SK-N-SH treated with all-trans-retinoic acid at 6 μM for 48 hours (cell line): ENCODE data around the gene XKRX.

Source experiments
- ATAC-seq: fragments of 200-7000 bp; cut with Tn5 transposase; 3 replicates; pipeline ENCODE4 v1.9.1; 2020; ENCODE audit warnings: mild to moderate bottlenecking, moderate library complexity
- ARNTL ChIP-seq: fragments of 450-650 bp; formaldehyde crosslinking; IDR thresholded peaks from 2 replicates; pipeline ENCODE4 v1.5.0; 2020; ENCODE audit warnings: low read depth, mild to moderate bottlenecking, moderate library complexity, borderline replicate concordance
- BACH2 ChIP-seq: fragments of 250-450 bp; sonication (Bioruptor Pico); IDR thresholded peaks from 2 replicates; pipeline ENCODE4 v1.9.0; 2021; ENCODE audit warnings: mild to moderate bottlenecking, borderline replicate concordance
- CSDC2 ChIP-seq: fragments of 250-450 bp; sonication (Bioruptor Pico); IDR thresholded peaks from 2 replicates; pipeline ENCODE4 v1.5.0; 2020; ENCODE audit warnings: mild to moderate bottlenecking, moderate library complexity
- ESRRG ChIP-seq: fragments of 250-450 bp; sonication (Bioruptor Pico); IDR thresholded peaks from 2 replicates; pipeline ENCODE4 v1.6.1; 2021; ENCODE audit warnings: mild to moderate bottlenecking
- GLIS3 ChIP-seq: fragments of 250-450 bp; sonication (Bioruptor Pico); IDR thresholded peaks from 2 replicates; pipeline ENCODE4 v1.5.0; 2020; ENCODE audit warnings: mild to moderate bottlenecking, moderate library complexity
- ISL1 ChIP-seq: fragments of 250-450 bp; sonication (Bioruptor Pico); IDR thresholded peaks from 2 replicates; pipeline ENCODE4 v2.1.2; 2022; ENCODE audit warnings: mild to moderate bottlenecking, moderate library complexity
- OSR1 ChIP-seq: fragments of 250-450 bp; sonication (Bioruptor Pico); IDR thresholded peaks from 2 replicates; pipeline ENCODE4 v1.8.0; 2022; ENCODE audit warnings: moderate library complexity, mild to moderate bottlenecking, inconsistent platforms
- PPARA ChIP-seq: fragments of 250-450 bp; sonication (Bioruptor Pico); IDR thresholded peaks from 2 replicates; pipeline ENCODE4 v1.5.0; 2020; ENCODE audit warnings: mild to moderate bottlenecking, borderline replicate concordance
- RARB ChIP-seq: fragments of 250-450 bp; sonication (Bioruptor Pico); IDR thresholded peaks from 2 replicates; pipeline ENCODE4 v1.8.0; 2021; ENCODE audit warnings: mild to moderate bottlenecking, moderate library complexity
- SNAI2 ChIP-seq: fragments of 250-450 bp; sonication (Bioruptor Pico); IDR thresholded peaks from 2 replicates; pipeline ENCODE4 v1.5.0; 2020; ENCODE audit warnings: mild to moderate bottlenecking, moderate library complexity
- TCF4 ChIP-seq: fragments of 250-450 bp; sonication (Bioruptor Pico); IDR thresholded peaks from 2 replicates; pipeline ENCODE4 v1.8.0; 2021; ENCODE audit warnings: mild to moderate bottlenecking, moderate library complexity, borderline replicate concordance
- TOX ChIP-seq: fragments of 250-450 bp; sonication (Bioruptor Pico); IDR thresholded peaks from 2 replicates; pipeline ENCODE4 v1.8.0; 2021; ENCODE audit warnings: mild to moderate bottlenecking, moderate library complexity, borderline replicate concordance
- ZC3H10 ChIP-seq: fragments of 250-450 bp; sonication (Bioruptor Pico); IDR thresholded peaks from 2 replicates; pipeline ENCODE4 v1.5.1; 2021; ENCODE audit warnings: mild to moderate bottlenecking, moderate library complexity
- ZFP3 ChIP-seq: fragments of 250-450 bp; sonication (Bioruptor Pico); IDR thresholded peaks from 2 replicates; pipeline ENCODE4 v1.5.0; 2020; ENCODE audit warnings: mild to moderate bottlenecking, moderate library complexity
- ZFP30 ChIP-seq: fragments of 450-650 bp; formaldehyde crosslinking; IDR thresholded peaks from 2 replicates; pipeline ENCODE4 v1.5.0; 2022; ENCODE audit warnings: mild to moderate bottlenecking, moderate library complexity
- ZNF565 ChIP-seq: fragments of 450-650 bp; formaldehyde crosslinking; conservative IDR thresholded peaks from 2 replicates; pipeline ENCODE4 v1.5.0; 2020; ENCODE audit warnings: low read depth, mild to moderate bottlenecking, moderate library complexity
- ZNF8 ChIP-seq: fragments of 450-650 bp; formaldehyde crosslinking; IDR thresholded peaks from 2 replicates; pipeline ENCODE4 v1.5.0; 2020; ENCODE audit warnings: mild to moderate bottlenecking, moderate library complexity
- TF ChIP-seq, protein P1 (sequence below): fragments of 250-450 bp; sonication (Bioruptor Pico); IDR thresholded peaks from 2 replicates; pipeline ENCODE4 v1.5.1; 2021; ENCODE audit warnings: mild to moderate bottlenecking, moderate library complexity
- TF ChIP-seq, protein P2 (sequence below): fragments of 250-450 bp; sonication (Bioruptor Pico); IDR thresholded peaks from 2 replicates; pipeline ENCODE4 v1.5.1; 2020; ENCODE audit warnings: low read depth, mild to moderate bottlenecking, moderate library complexity
- TF ChIP-seq, protein P3 (sequence below): fragments of 250-450 bp; sonication (Bioruptor Pico); IDR thresholded peaks from 2 replicates; pipeline ENCODE4 v1.8.0; 2021; ENCODE audit warnings: low read depth, mild to moderate bottlenecking, moderate library complexity, borderline replicate concordance
- TF ChIP-seq, protein P4 (sequence below): fragments of 250-450 bp; sonication (Bioruptor Pico); IDR thresholded peaks from 2 replicates; pipeline ENCODE4 v1.8.0; 2020; ENCODE audit warnings: mild to moderate bottlenecking, moderate library complexity, borderline replicate concordance

XKRX gene

DNA sequence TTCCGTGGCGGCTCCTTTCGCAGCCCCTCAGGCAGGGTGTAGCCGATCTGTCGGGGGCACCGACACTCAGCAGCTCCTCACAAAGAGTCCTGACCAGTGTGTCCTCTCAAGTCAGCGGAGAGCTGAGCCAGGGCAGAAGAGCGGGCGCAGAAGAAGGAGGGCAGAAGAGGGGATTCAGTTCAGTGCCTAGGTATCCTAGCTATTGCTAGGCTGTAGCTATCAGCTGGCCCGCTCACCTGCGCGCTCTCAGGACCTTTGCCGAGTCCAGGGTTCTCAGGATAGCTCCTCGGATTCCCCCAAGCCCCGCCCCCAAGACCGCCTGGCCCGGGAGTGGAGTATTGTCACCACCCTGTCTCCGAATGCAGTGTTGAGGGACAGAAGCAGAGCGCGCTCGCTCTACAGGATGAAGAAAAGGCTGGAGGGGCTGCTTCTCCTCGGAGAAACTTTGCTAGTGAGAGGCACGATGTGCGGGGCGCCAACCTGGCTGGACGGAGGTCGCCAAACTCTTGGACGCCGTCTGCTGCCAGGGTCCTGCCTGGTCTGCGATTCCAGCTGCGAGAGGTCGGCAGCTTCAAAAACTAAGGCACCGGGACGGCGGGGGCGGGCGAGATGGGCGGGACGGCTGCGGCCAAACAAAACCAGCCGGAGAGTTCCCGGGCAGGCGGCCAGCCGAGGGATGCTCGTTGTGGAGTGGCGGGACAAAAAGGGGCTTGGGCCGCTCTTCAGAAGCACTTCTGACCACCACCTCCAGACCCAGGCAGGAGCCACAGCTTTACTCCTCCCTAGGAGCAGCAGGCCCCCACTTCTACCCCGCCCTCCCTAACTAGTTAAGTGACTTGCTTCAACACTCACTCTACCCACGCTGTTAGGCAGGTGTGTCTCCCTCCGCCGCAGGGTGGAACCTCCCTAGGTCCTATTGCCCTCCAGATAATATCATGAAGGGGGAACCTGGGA, at the start of gene XKRX:
Gene XKRX (minus strand): TSS at position 258 of the 954 bp plus-strand sequence. CDS start 613 bp downstream, outside the sequence.
- no peak for TF ChIP-seq GLIS3 (CRISPR knock-in tag)
- TF ChIP-seq CSDC2 (CRISPR knock-in tag) = no peak
- TF ChIP-seq, protein P1, sequence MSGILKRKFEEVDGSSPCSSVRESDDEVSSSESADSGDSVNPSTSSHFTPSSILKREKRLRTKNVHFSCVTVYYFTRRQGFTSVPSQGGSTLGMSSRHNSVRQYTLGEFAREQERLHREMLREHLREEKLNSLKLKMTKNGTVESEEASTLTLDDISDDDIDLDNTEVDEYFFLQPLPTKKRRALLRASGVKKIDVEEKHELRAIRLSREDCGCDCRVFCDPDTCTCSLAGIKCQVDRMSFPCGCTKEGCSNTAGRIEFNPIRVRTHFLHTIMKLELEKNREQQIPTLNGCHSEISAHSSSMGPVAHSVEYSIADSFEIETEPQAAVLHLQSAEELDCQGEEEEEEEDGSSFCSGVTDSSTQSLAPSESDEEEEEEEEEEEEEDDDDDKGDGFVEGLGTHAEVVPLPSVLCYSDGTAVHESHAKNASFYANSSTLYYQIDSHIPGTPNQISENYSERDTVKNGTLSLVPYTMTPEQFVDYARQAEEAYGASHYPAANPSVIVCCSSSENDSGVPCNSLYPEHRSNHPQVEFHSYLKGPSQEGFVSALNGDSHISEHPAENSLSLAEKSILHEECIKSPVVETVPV (CRISPR knock-in tag) = no peak
- no peak for TF ChIP-seq TCF4 (CRISPR knock-in tag)
- no peak for TF ChIP-seq ZNF8
- TF ChIP-seq BACH2 (CRISPR knock-in tag) = no peak
- TF ChIP-seq, all 23 proteins: peak for 0

GRCh38 chrX:100976211-100976610, 47.5 kb upstream of the XKRX start:
- ATAC-seq = no peak
- TF ChIP-seq ZFP30 (CRISPR knock-in tag) (no peak), ZNF8 (no peak), ZFP3 (CRISPR knock-in tag) (no peak), RARB (CRISPR knock-in tag) (no peak), CSDC2 (CRISPR knock-in tag) (no peak), SNAI2 (no peak), ZNF565 (CRISPR knock-in tag) (no peak), ARNTL (no peak), ZC3H10 (no peak), GLIS3 (CRISPR knock-in tag) (no peak), ISL1 (CRISPR knock-in tag) (no peak), TCF4 (CRISPR knock-in tag) (no peak)
- TF ChIP-seq, protein P2, sequence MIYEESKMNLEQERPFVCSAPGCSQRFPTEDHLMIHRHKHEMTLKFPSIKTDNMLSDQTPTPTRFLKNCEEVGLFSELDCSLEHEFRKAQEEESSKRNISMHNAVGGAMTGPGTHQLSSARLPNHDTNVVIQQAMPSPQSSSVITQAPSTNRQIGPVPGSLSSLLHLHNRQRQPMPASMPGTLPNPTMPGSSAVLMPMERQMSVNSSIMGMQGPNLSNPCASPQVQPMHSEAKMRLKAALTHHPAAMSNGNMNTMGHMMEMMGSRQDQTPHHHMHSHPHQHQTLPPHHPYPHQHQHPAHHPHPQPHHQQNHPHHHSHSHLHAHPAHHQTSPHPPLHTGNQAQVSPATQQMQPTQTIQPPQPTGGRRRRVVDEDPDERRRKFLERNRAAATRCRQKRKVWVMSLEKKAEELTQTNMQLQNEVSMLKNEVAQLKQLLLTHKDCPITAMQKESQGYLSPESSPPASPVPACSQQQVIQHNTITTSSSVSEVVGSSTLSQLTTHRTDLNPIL (CRISPR knock-in tag) = no peak
- TF ChIP-seq, protein P3, sequence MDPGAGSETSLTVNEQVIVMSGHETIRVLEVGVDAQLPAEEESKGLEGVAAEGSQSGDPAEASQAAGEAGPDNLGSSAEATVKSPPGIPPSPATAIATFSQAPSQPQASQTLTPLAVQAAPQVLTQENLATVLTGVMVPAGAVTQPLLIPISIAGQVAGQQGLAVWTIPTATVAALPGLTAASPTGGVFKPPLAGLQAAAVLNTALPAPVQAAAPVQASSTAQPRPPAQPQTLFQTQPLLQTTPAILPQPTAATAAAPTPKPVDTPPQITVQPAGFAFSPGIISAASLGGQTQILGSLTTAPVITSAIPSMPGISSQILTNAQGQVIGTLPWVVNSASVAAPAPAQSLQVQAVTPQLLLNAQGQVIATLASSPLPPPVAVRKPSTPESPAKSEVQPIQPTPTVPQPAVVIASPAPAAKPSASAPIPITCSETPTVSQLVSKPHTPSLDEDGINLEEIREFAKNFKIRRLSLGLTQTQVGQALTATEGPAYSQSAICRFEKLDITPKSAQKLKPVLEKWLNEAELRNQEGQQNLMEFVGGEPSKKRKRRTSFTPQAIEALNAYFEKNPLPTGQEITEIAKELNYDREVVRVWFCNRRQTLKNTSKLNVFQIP (CRISPR knock-in tag) = no peak
- TF ChIP-seq, all 23 proteins: peak for 0

More for the DNA sequence above, at the start of gene XKRX:
- peak; percentile 71 for ATAC-seq

GRCh38 chrX:100975212-100975611, 46.5 kb upstream of the XKRX start:
- no peak for ATAC-seq
- no peak for TF ChIP-seq PPARA (CRISPR knock-in tag)
- no peak for TF ChIP-seq CSDC2 (CRISPR knock-in tag)
- TF ChIP-seq RARB (CRISPR knock-in tag) = no peak
- TF ChIP-seq, protein P3 (CRISPR knock-in tag) = no peak
- TF ChIP-seq TOX = no peak
- no peak for TF ChIP-seq ZC3H10
- TF ChIP-seq ISL1 (CRISPR knock-in tag) = no peak
- no peak for TF ChIP-seq ESRRG (CRISPR knock-in tag)
- no peak for TF ChIP-seq ZNF565 (CRISPR knock-in tag)
- TF ChIP-seq, protein P4, sequence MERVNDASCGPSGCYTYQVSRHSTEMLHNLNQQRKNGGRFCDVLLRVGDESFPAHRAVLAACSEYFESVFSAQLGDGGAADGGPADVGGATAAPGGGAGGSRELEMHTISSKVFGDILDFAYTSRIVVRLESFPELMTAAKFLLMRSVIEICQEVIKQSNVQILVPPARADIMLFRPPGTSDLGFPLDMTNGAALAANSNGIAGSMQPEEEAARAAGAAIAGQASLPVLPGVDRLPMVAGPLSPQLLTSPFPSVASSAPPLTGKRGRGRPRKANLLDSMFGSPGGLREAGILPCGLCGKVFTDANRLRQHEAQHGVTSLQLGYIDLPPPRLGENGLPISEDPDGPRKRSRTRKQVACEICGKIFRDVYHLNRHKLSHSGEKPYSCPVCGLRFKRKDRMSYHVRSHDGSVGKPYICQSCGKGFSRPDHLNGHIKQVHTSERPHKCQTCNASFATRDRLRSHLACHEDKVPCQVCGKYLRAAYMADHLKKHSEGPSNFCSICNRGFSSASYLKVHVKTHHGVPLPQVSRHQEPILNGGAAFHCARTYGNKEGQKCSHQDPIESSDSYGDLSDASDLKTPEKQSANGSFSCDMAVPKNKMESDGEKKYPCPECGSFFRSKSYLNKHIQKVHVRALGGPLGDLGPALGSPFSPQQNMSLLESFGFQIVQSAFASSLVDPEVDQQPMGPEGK = no peak
- TF ChIP-seq, protein P1 (CRISPR knock-in tag) = no peak
- TF ChIP-seq ZFP30 (CRISPR knock-in tag) = no peak
- no peak for TF ChIP-seq SNAI2
- no peak for TF ChIP-seq BACH2 (CRISPR knock-in tag)
- no peak for TF ChIP-seq OSR1 (CRISPR knock-in tag)
- no peak for TF ChIP-seq ARNTL
- no peak for TF ChIP-seq TCF4 (CRISPR knock-in tag)
- TF ChIP-seq, all 23 proteins: peak for 0
